GM23338 (cell line): ENCODE data around the gene EGFR. TPM values are rescaled to one million over a fixed set of nuclear protein-coding genes. Genes with fewer than 3 reads are reported as not detected.

Experiments
- ATAC-seq: fragments of 200-7000 bp; cut with Tn5 transposase; 3 replicates; pipeline ENCODE4 v1.9.1; 2020
- DNase-seq: peaks from one replicate; pipeline ENCODE4 v3.0.0-alpha.2; 2015; ENCODE audit warnings: low spot score
- H2AFZ ChIP-seq: fragments of 200-600 bp; sonication (generic); 2 replicates; pipeline ENCODE4 v1.8.0; 2016; ENCODE audit warnings: antibody characterized with exemption, mild to moderate bottlenecking, moderate library complexity
- H3F3A ChIP-seq: fragments of 200-600 bp; sonication (generic); replicated peaks from 2 replicates; pipeline ENCODE4 v1.8.0; 2017; ENCODE audit warnings: antibody characterized with exemption, mixed run types, low read depth
- H3K27ac ChIP-seq: fragments of 200-600 bp; sonication (generic); 2 replicates; pipeline ENCODE4 v1.6.1; 2016; ENCODE audit warnings: low read depth
- H3K27me3 ChIP-seq: fragments of 200-600 bp; sonication (generic); 2 replicates; pipeline ENCODE4 v1.8.0; 2016; ENCODE audit warnings: mild to moderate bottlenecking, mixed run types, moderate library complexity; ENCODE audit not compliant: insufficient read depth
- H3K36me3 ChIP-seq: fragments of 200-600 bp; sonication (generic); 2 replicates; pipeline ENCODE4 v1.8.0; 2016; ENCODE audit warnings: mild to moderate bottlenecking; ENCODE audit not compliant: insufficient read depth
- H3K4me1 ChIP-seq: fragments of 200-600 bp; sonication (generic); 2 replicates; pipeline ENCODE4 v1.8.0; 2016; ENCODE audit warnings: mild to moderate bottlenecking, moderate library complexity; ENCODE audit not compliant: insufficient read depth
- H3K4me2 ChIP-seq: fragments of 200-600 bp; sonication (generic); 2 replicates; pipeline ENCODE4 v1.7.1; 2017; ENCODE audit warnings: mixed run types
- H3K4me3 ChIP-seq: fragments of 200-600 bp; sonication (generic); 2 replicates; pipeline ENCODE4 v1.6.1; 2016; ENCODE audit warnings: mixed run types
- H3K79me2 ChIP-seq: fragments of 200-600 bp; sonication (generic); replicated peaks from 2 replicates; pipeline ENCODE4 v1.8.0; 2017; ENCODE audit warnings: mild to moderate bottlenecking; ENCODE audit not compliant: insufficient read depth
- H3K9me2 ChIP-seq: fragments of 200-600 bp; sonication (generic); 2 replicates; pipeline ENCODE4 v1.8.0; 2017; ENCODE audit not compliant: insufficient read depth
- H4K20me1 ChIP-seq: fragments of 200-600 bp; sonication (generic); replicated peaks from 2 replicates; pipeline ENCODE4 v1.8.0; 2017; ENCODE audit warnings: mild to moderate bottlenecking; ENCODE audit not compliant: insufficient read depth
- H3K27ac Mint-ChIP-seq: 2 replicates; pipeline ENCODE4 v1.8.0; 2020; ENCODE audit warnings: inconsistent platforms, mild to moderate bottlenecking, moderate library complexity, mixed read lengths
- H3K27me3 Mint-ChIP-seq: 3 replicates; pipeline ENCODE4 v1.8.0; 2022; ENCODE audit warnings: low read depth, mild to moderate bottlenecking, moderate library complexity, mixed read lengths, inconsistent platforms; ENCODE audit not compliant: insufficient read depth, poor library complexity
- H3K36me3 Mint-ChIP-seq: 3 replicates; pipeline ENCODE4 v1.8.0; 2021; ENCODE audit warnings: low read depth, mild to moderate bottlenecking, inconsistent platforms, moderate library complexity, mixed read lengths
- H3K4me1 Mint-ChIP-seq: 3 replicates; pipeline ENCODE4 v1.8.0; 2020; ENCODE audit warnings: mild to moderate bottlenecking, inconsistent platforms, mixed read lengths
- H3K4me3 Mint-ChIP-seq: 3 replicates; pipeline ENCODE4 v1.8.0; 2021; ENCODE audit warnings: moderate library complexity, mild to moderate bottlenecking, inconsistent platforms, mixed read lengths
- H3K9me3 Mint-ChIP-seq: 3 replicates; pipeline ENCODE4 v1.8.0; 2020; ENCODE audit warnings: moderate library complexity, mild to moderate bottlenecking, inconsistent platforms, mixed read lengths
- CREB1 ChIP-seq: fragments of 250-450 bp; sonication (Bioruptor Pico); IDR thresholded peaks from 2 replicates; pipeline ENCODE4 v1.5.0; 2020; ENCODE audit warnings: low read depth, mild to moderate bottlenecking, moderate library complexity
- EZH2 ChIP-seq: fragments of 200-600 bp; sonication (generic); IDR thresholded peaks from one replicate; pipeline ENCODE4 v1.8.0; 2017; ENCODE audit warnings: antibody characterized with exemption, mild to moderate bottlenecking, low read depth; ENCODE audit not compliant: unreplicated experiment
- EZH2phosphoT487 ChIP-seq: fragments of 200-600 bp; sonication (generic); IDR thresholded peaks from one replicate; pipeline ENCODE4 v1.8.1; 2018; ENCODE audit warnings: antibody characterized with exemption; ENCODE audit not compliant: unreplicated experiment
- JUNB ChIP-seq: IDR thresholded peaks from one replicate; pipeline ENCODE4 v1.6.1; 2016; ENCODE audit warnings: antibody characterized with exemption; ENCODE audit not compliant: unreplicated experiment
- POLR2AphosphoS5 ChIP-seq: IDR thresholded peaks from 2 replicates; pipeline ENCODE4 v1.6.1; 2016; ENCODE audit warnings: antibody characterized with exemption, low read depth
- STAT1 ChIP-seq: IDR thresholded peaks from one replicate; pipeline ENCODE4 v1.6.1; 2016; ENCODE audit warnings: antibody characterized with exemption; ENCODE audit not compliant: unreplicated experiment
- ZNF114 ChIP-seq: fragments of 250-450 bp; sonication (Bioruptor Pico); IDR thresholded peaks from 2 replicates; pipeline ENCODE4 v1.5.0; 2020; ENCODE audit warnings: mild to moderate bottlenecking, moderate library complexity
- ZNF331 ChIP-seq: fragments of 250-450 bp; sonication (Bioruptor Pico); IDR thresholded peaks from 2 replicates; pipeline ENCODE4 v1.5.0; 2020; ENCODE audit warnings: low read depth, mild to moderate bottlenecking, moderate library complexity
- ZNF462 ChIP-seq: fragments of 250-450 bp; sonication (Bioruptor Pico); IDR thresholded peaks from 2 replicates; pipeline ENCODE4 v1.5.0; 2020; ENCODE audit warnings: mild to moderate bottlenecking, moderate library complexity
- polyA plus RNA-seq: library from polyadenylated mRNA; unstranded; fragments of >200 nt; fragmentation: Nextera tagmentation; extraction: Ambion mirVana; gene quantifications from 2 replicates; pipeline ENCODE4 v1.2.1, GENCODE V29; 2016
- total RNA-seq: library from RNA; depleted of rRNA; stranded (reverse); fragments of >200 nt; shearing (Covaris generic); gene quantifications from 2 replicates; pipeline ENCODE4 v1.2.3, GENCODE V29; 2014
- TF ChIP-seq, protein P1 (sequence below): IDR thresholded peaks from 2 replicates; pipeline ENCODE4 v1.6.1; 2016; ENCODE audit warnings: antibody characterized with exemption

The EGFR gene
- total and polyA plus RNA-seq, 2 experiments from 2014 or later: 1.5 to 4.5 TPM

GRCh38 chr7:55044791-55045190 is 26.0 kb downstream of the EGFR start (continued):
- TF ChIP-seq ZNF331: no peak

DNA sequence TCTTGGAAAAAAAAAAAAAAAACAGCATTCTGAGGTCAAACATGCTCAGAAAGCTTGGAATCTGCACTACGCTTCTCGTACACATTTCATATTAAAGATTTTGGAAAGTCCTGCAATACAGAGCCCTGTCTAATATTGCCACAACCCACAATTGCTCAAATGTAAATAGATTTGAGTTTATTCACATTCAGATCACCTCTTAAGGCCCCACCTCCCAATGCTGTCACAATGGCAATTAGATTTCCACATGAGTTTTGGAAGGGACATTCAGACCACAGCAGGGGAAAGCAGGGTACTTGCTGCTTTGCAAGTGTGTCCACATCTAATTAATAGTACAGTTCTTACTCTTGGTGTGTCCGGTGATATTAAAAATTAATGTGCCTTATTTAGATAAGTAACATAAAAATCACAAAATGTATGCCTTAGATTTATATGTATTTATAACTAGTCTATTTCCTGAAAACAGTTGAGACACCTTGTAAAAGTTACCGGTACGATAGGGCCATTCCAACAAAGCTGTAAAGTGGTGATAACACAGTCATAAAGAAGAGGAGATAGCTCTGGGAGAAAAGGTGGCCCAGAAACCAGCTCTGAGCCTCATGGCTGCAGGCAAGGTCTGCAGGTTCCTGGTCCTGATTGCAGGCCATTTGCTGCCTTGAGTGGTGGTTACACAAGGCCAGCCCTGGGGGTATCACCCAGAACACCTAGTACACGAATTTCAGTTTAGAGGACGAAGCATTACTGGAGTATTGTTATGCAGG is 27.9 kb downstream of the EGFR start:
- ATAC-seq (no peak), DNase-seq (no peak)
- H3K27me3 Mint-ChIP-seq: no peaks in the 10 kb centered on the region
- Histone ChIP-seq H4K20me1 (no peaks in the 10 kb centered on the region), H3K4me1 (no peaks in the 10 kb centered on the region), H3K27ac (no peak overlapping the region), H2AFZ (no peak overlapping the region), H3F3A (no peaks in the 10 kb centered on the region), H3K4me3 (no peak overlapping the region), H3K36me3 (no peaks in the 10 kb centered on the region), H3K4me2 (no peak overlapping the region), H3K79me2 (no peaks in the 10 kb centered on the region), H3K27me3 (no peaks in the 10 kb centered on the region), H3K9me2 (no peaks in the 10 kb centered on the region)
- no peaks in the 10 kb centered on the region for H3K9me3 Mint-ChIP-seq
- H3K36me3 Mint-ChIP-seq: no peaks in the 10 kb centered on the region
- no peak overlapping the region for H3K4me3 Mint-ChIP-seq
- TF ChIP-seq ZNF114 (no peak), STAT1 (no peak), ZNF331 (no peak), EZH2 (no peak), EZH2phosphoT487 (no peak), POLR2AphosphoS5 (no peak), CREB1 (CRISPR knock-in tag) (no peak), JUNB (no peak), ZNF462 (no peak)
- TF ChIP-seq, protein P1, sequence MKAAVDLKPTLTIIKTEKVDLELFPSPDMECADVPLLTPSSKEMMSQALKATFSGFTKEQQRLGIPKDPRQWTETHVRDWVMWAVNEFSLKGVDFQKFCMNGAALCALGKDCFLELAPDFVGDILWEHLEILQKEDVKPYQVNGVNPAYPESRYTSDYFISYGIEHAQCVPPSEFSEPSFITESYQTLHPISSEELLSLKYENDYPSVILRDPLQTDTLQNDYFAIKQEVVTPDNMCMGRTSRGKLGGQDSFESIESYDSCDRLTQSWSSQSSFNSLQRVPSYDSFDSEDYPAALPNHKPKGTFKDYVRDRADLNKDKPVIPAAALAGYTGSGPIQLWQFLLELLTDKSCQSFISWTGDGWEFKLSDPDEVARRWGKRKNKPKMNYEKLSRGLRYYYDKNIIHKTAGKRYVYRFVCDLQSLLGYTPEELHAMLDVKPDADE: no peak
- H3K4me1 Mint-ChIP-seq: peaks cover 8% of the 10 kb centered on the region
- H3K27ac Mint-ChIP-seq: no peak overlapping the region
